Muscle layer of colon (tissue), 2 donors: ENCODE data around the gene BCL2L12.
"Not testable (repeated sequence)": the region's sequence is repeated elsewhere in the genome, so short reads cannot be mapped to it uniquely, and the experiment has no call there.

Source experiments
- H3K27ac ChIP-seq: one replicate; pipeline ENCODE4 v1.7.0; 2013; ENCODE audit warnings: low read depth, mild to moderate bottlenecking, low read length, moderate library complexity
- H3K27me3 ChIP-seq, 2 donors: one replicate each; pipeline ENCODE4 v1.7.0; 2013; ENCODE audit warnings: low read length in 2 of 2, mild to moderate bottlenecking in 2 of 2; ENCODE audit not compliant: insufficient read depth in 2 of 2, control insufficient read depth in 1 of 2
- H3K36me3 ChIP-seq: one replicate; pipeline ENCODE4 v1.7.0; 2013; ENCODE audit warnings: mild to moderate bottlenecking, low read length; ENCODE audit not compliant: insufficient read depth
- H3K4me1 ChIP-seq: one replicate; pipeline ENCODE4 v1.7.0; 2013; ENCODE audit warnings: mild to moderate bottlenecking, low read length; ENCODE audit not compliant: insufficient read depth
- H3K4me3 ChIP-seq, 2 donors: one replicate each; pipeline ENCODE4 v1.7.0; 2013; ENCODE audit warnings: low read length in 2 of 2, low read depth in 1 of 2, mild to moderate bottlenecking in 1 of 2, moderate library complexity in 1 of 2
- H3K9ac ChIP-seq: one replicate; pipeline ENCODE4 v1.7.0; 2013; ENCODE audit warnings: low read length
- H3K9me3 ChIP-seq: one replicate; pipeline ENCODE4 v1.7.0; 2013; ENCODE audit warnings: mild to moderate bottlenecking, low read length
- donor health status: abdominal sarcoma.
- donor health status: Adenocarcinoma of cecum.

BCL2L12 gene

GRCh38 chr19:49710372-49710951, 44.7 kb downstream of the BCL2L12 start:
- Histone ChIP-seq H3K4me1 (no peaks in the 10 kb centered on the region), H3K4me3 (no peak overlapping the region), H3K9ac (no peak overlapping the region), H3K27me3 (no peaks in the 10 kb centered on the region), H3K27ac (no peak overlapping the region), H3K9me3 (no peaks in the 10 kb centered on the region), H3K36me3 (no peaks in the 10 kb centered on the region)

DNA sequence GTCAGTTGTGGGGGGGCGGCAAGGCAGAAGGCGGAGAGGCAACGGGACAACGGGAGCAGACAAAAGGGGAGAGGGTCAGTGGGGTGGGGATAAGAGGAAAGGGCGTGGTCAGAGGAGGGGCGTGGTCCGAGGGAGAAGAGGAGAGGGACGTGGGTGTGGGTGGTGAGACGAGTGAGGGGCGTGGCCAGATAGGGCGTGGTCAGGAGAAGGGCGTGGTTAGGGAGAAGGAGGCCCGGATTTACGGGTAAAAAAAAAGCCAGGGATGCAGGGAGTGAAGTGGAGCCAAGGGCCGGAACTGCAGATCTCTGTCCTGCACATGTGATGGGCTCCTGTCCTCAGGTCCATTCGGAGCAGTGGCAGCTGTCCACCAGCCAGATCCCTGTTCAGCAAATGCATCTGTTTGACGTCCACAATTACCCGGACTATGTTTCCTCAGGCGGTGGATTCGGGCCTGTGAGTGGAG, 46.7 kb downstream of the BCL2L12 start:
- no peak overlapping the region for H3K9ac ChIP-seq
- H3K4me1 ChIP-seq = no peaks in the 10 kb centered on the region
- H3K27me3 ChIP-seq = no peaks in the 10 kb centered on the region
- H3K36me3 ChIP-seq = no peaks in the 10 kb centered on the region
- no peak overlapping the region for H3K27ac ChIP-seq
- H3K9me3 ChIP-seq = no peaks in the 10 kb centered on the region
- no peak overlapping the region for H3K4me3 ChIP-seq

- H3K9me3 ChIP-seq = no peaks in the 10 kb centered on the region
- no peak overlapping the region for H3K27ac ChIP-seq
- H3K4me1 ChIP-seq = no peaks in the 10 kb centered on the region
- no peaks in the 10 kb centered on the region for H3K36me3 ChIP-seq
- no peaks in the 10 kb centered on the region for H3K27me3 ChIP-seq
- H3K4me3 ChIP-seq = no peak overlapping the region
- no peak overlapping the region for H3K9ac ChIP-seq
These were observed 47.6 kb downstream of the BCL2L12 start for GRCh38 chr19:49713236-49713845.

DNA sequence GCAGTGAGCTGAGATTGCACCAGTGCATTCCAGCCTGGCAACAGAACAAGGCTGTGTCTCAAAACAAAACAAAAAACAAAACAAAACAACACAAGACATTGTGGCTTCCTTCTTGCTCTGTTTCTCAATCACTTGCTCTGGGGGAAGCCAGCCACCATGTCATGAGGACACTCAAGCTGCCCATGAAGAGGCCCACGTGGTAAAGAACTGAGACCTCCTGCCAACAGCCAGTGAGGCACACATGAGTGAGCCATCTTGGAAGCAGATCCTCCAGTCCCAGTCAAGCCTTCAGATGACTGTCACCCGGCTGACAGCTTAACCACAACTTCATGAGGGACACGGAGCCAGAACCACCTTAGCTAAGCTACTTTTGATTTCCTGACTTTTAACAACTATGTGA, 50.4 kb downstream of the BCL2L12 start:
- no peaks in the 10 kb centered on the region for H3K4me1 ChIP-seq
- no peaks in the 10 kb centered on the region for H3K36me3 ChIP-seq
- no peaks in the 10 kb centered on the region for H3K9me3 ChIP-seq
- H3K4me3 ChIP-seq = no peak overlapping the region
- H3K27ac ChIP-seq = no peak overlapping the region
- H3K27me3 ChIP-seq = no peaks in the 10 kb centered on the region
- no peak overlapping the region for H3K9ac ChIP-seq

- no peaks in the 10 kb centered on the region for H3K4me1 ChIP-seq
- no peak overlapping the region for H3K9ac ChIP-seq
- H3K9me3 ChIP-seq = no peaks in the 10 kb centered on the region
- no peak overlapping the region for H3K4me3 ChIP-seq
- no peaks in the 10 kb centered on the region for H3K27me3 ChIP-seq
- no peaks in the 10 kb centered on the region for H3K36me3 ChIP-seq
- H3K27ac ChIP-seq = no peak overlapping the region
These were observed 52.8 kb downstream of the BCL2L12 start for GRCh38 chr19:49718511-49718910.

- no peak overlapping the region for H3K9ac ChIP-seq
- H3K9me3 ChIP-seq = no peaks in the 10 kb centered on the region
- no peaks in the 10 kb centered on the region for H3K36me3 ChIP-seq
- H3K4me3 ChIP-seq = no peak overlapping the region
- H3K4me1 ChIP-seq = no peaks in the 10 kb centered on the region
- H3K27ac ChIP-seq = no peak overlapping the region
- H3K27me3 ChIP-seq = no peaks in the 10 kb centered on the region
These were observed 53.3 kb downstream of the BCL2L12 start for GRCh38 chr19:49718991-49719390.

GRCh38 chr19:49719420-49719819, 53.7 kb downstream of the BCL2L12 start:
- H3K4me1 ChIP-seq, H3K9me3 ChIP-seq, H3K9ac ChIP-seq, H3K36me3 ChIP-seq, H3K4me3 ChIP-seq, H3K27me3 ChIP-seq, H3K27ac ChIP-seq: not testable (repeated sequence)
